ENCODE data around the gene PCDHGB6.
"Not testable (repeated sequence)": the region's sequence is repeated elsewhere in the genome, so short reads cannot be mapped to it uniquely, and the experiment has no call there.

PCDHGB6 gene

GRCh38 chr5:141411575-141411974 lies 3.8 kb downstream of the PCDHGB6 start:
- Histone ChIP-seq H3K9me3 (replicated peaks in 1 of 2; ENCODE audit: control insufficient read depth in 2 of 2, insufficient read depth in 1 of 2, low read depth in 1 of 2, low read length in 2 of 2) (peaks cover 49 to 93% of the 10 kb centered on the region in 2 donors), H3K27ac (replicated peaks; ENCODE audit: low read length) (no peak overlapping the region), H3K4me3 (ENCODE audit: low read length in 2 of 2) (no peak overlapping the region), H3K4me2 (ENCODE audit: insufficient read depth, low read length, poor library complexity, severe bottlenecking) (no peak overlapping the region), H4K8ac (ENCODE audit: low read depth, low read length) (no peak overlapping the region), H3K4me1 (ENCODE audit: control insufficient read depth in 2 of 2, insufficient read depth in 1 of 2, low read depth in 1 of 2, low read length in 2 of 2) (no peaks in the 10 kb centered on the region), H2AK5ac (ENCODE audit: low read depth, low read length) (no peak overlapping the region), H3K14ac (ENCODE audit: low read length) (no peak overlapping the region), H2BK12ac (ENCODE audit: low read length) (no peak overlapping the region), H2AFZ (ENCODE audit: low read length) (no peak overlapping the region), H2BK15ac (ENCODE audit: low read length) (no peak overlapping the region), H3K9ac (ENCODE audit: low read depth, low read length, poor library complexity) (no peak overlapping the region), H2BK5ac (ENCODE audit: low read length) (no peak overlapping the region), H3K79me1 (ENCODE audit: low read depth, low read length) (no peaks in the 10 kb centered on the region), H3K23ac (ENCODE audit: low read depth, low read length, poor library complexity) (no peak overlapping the region), H3K27me3 (ENCODE audit: control insufficient read depth in 3 of 3, insufficient read depth in 3 of 3, low read depth in 1 of 3, low read length in 3 of 3) (no peaks in the 10 kb centered on the region), H3K18ac (ENCODE audit: low read length) (no peak overlapping the region), H2BK120ac (ENCODE audit: low read depth, low read length) (no peak overlapping the region), H4K91ac (ENCODE audit: low read depth, low read length, poor library complexity) (no peak overlapping the region), H3K36me3 (replicated peaks in 1 of 2; ENCODE audit: control insufficient read depth in 2 of 2, insufficient read depth in 2 of 2, low read length in 2 of 2) (peaks cover 18 to 44% of the 10 kb centered on the region in 2 donors), H3K4ac (ENCODE audit: low read length) (no peak overlapping the region)
- no CpG with 5 or more reads among the region's 3 CpGs for whole genome bisulfite sequencing, 2 donors (ENCODE audit: extremely low coverage in 2 of 2, insufficient read length in 2 of 2, insufficient replicate concordance in 1 of 2)
- DNase-seq (ENCODE audit: low spot score), result no peak

- H3K27me3 ChIP-seq (ENCODE audit: control insufficient read depth in 3 of 3, insufficient read depth in 3 of 3, low read depth in 1 of 3, low read length in 3 of 3), result no peaks in the 10 kb centered on the region
- no peak within 1 kb of the TSS for H4K91ac ChIP-seq (ENCODE audit: low read depth, low read length, poor library complexity)
- no peak within 1 kb of the TSS for H4K8ac ChIP-seq (ENCODE audit: low read depth, low read length)
- no peak within 1 kb of the TSS for H2BK120ac ChIP-seq (ENCODE audit: low read depth, low read length)
- H2AK5ac ChIP-seq (ENCODE audit: low read depth, low read length), result no peak within 1 kb of the TSS
- no peaks in the 10 kb centered on the region for H3K4me1 ChIP-seq (ENCODE audit: control insufficient read depth in 2 of 2, insufficient read depth in 1 of 2, low read depth in 1 of 2, low read length in 2 of 2)
- no peak within 1 kb of the TSS for H3K4ac ChIP-seq (ENCODE audit: low read length)
- WGBS, 2 donors (ENCODE audit: extremely low coverage in 2 of 2, insufficient read length in 2 of 2, insufficient replicate concordance in 1 of 2), result no CpG with 5 or more reads among the region's 31 CpGs
- no peak within 1 kb of the TSS for H2BK12ac ChIP-seq (ENCODE audit: low read length)
- H2BK5ac ChIP-seq (ENCODE audit: low read length), result no peak within 1 kb of the TSS
- H3K18ac ChIP-seq (ENCODE audit: low read length), result no peak within 1 kb of the TSS
- H3K4me3 ChIP-seq (ENCODE audit: low read length in 2 of 2), result peak within 1 kb of the TSS; percentile 49 to 70
- peak within 1 kb of the TSS; percentile 75 for H2AFZ ChIP-seq (ENCODE audit: low read length)
- H2BK15ac ChIP-seq (ENCODE audit: low read length), result no peak within 1 kb of the TSS
- no peak within 1 kb of the TSS for H3K4me2 ChIP-seq (ENCODE audit: insufficient read depth, low read length, poor library complexity, severe bottlenecking)
- H3K23ac ChIP-seq (ENCODE audit: low read depth, low read length, poor library complexity), result no peak within 1 kb of the TSS
- H3K27ac ChIP-seq (replicated peaks; ENCODE audit: low read length), result no peak within 1 kb of the TSS
- no peaks in the 10 kb centered on the region for H3K79me1 ChIP-seq (ENCODE audit: low read depth, low read length)
- peaks cover 18 to 51% of the 10 kb centered on the region in 2 donors for H3K36me3 ChIP-seq (replicated peaks in 1 of 2; ENCODE audit: control insufficient read depth in 2 of 2, insufficient read depth in 2 of 2, low read length in 2 of 2)
- peaks cover 49 to 96% of the 10 kb centered on the region in 2 donors for H3K9me3 ChIP-seq (replicated peaks in 1 of 2; ENCODE audit: control insufficient read depth in 2 of 2, insufficient read depth in 1 of 2, low read depth in 1 of 2, low read length in 2 of 2)
- DNase-seq (ENCODE audit: low spot score), result peak; percentile 18
- no peak within 1 kb of the TSS for H3K9ac ChIP-seq (ENCODE audit: low read depth, low read length, poor library complexity)
- no peak within 1 kb of the TSS for H3K14ac ChIP-seq (ENCODE audit: low read length)
Observed at GRCh38 chr5:141412854-141413539, 5.2 kb downstream of the PCDHGB6 start, which contains the start of gene PCDHGA10. PCDHGA10 (plus strand) TSS chr5:141412987; CDS start chr5:141413176, 189 bp downstream.

- Histone ChIP-seq H2BK5ac (ENCODE audit: low read length) (no peak overlapping the region), H3K4me2 (ENCODE audit: insufficient read depth, low read length, poor library complexity, severe bottlenecking) (no peak overlapping the region), H2BK12ac (ENCODE audit: low read length) (no peak overlapping the region), H3K9ac (ENCODE audit: low read depth, low read length, poor library complexity) (no peak overlapping the region), H2BK15ac (ENCODE audit: low read length) (no peak overlapping the region), H3K4ac (ENCODE audit: low read length) (no peak overlapping the region), H2AK5ac (ENCODE audit: low read depth, low read length) (no peak overlapping the region), H3K79me1 (ENCODE audit: low read depth, low read length) (no peaks in the 10 kb centered on the region), H3K36me3 (replicated peaks in 1 of 2; ENCODE audit: control insufficient read depth in 2 of 2, insufficient read depth in 2 of 2, low read length in 2 of 2) (peaks cover 21 to 53% of the 10 kb centered on the region in 2 donors), H2BK120ac (ENCODE audit: low read depth, low read length) (no peak overlapping the region), H3K27ac (replicated peaks; ENCODE audit: low read length) (no peak overlapping the region), H3K4me3 (ENCODE audit: low read length in 2 of 2) (peak overlapping the region; percentile 49 to 70), H3K4me1 (ENCODE audit: control insufficient read depth in 2 of 2, insufficient read depth in 1 of 2, low read depth in 1 of 2, low read length in 2 of 2) (no peaks in the 10 kb centered on the region), H2AFZ (ENCODE audit: low read length) (peak overlapping the region; percentile 75), H3K23ac (ENCODE audit: low read depth, low read length, poor library complexity) (no peak overlapping the region), H3K14ac (ENCODE audit: low read length) (no peak overlapping the region), H3K9me3 (replicated peaks in 1 of 2; ENCODE audit: control insufficient read depth in 2 of 2, insufficient read depth in 1 of 2, low read depth in 1 of 2, low read length in 2 of 2) (peaks cover 54 to 96% of the 10 kb centered on the region in 2 donors), H3K27me3 (ENCODE audit: control insufficient read depth in 3 of 3, insufficient read depth in 3 of 3, low read depth in 1 of 3, low read length in 3 of 3) (no peaks in the 10 kb centered on the region), H4K91ac (ENCODE audit: low read depth, low read length, poor library complexity) (no peak overlapping the region), H4K8ac (ENCODE audit: low read depth, low read length) (no peak overlapping the region), H3K18ac (ENCODE audit: low read length) (no peak overlapping the region)
- no CpG with 5 or more reads among the region's 25 CpGs for WGBS, 2 donors (ENCODE audit: extremely low coverage in 2 of 2, insufficient read length in 2 of 2, insufficient replicate concordance in 1 of 2)
- DNase-seq (ENCODE audit: low spot score), result no peak
Observed at GRCh38 chr5:141413540-141414069, 5.8 kb downstream of the PCDHGB6 start.

- H3K36me3 ChIP-seq (replicated peaks in 1 of 2; ENCODE audit: control insufficient read depth in 2 of 2, insufficient read depth in 2 of 2, low read length in 2 of 2), result peaks cover 32 to 64% of the 10 kb centered on the region in 2 donors
- H3K9ac ChIP-seq (ENCODE audit: low read depth, low read length, poor library complexity); H3K27me3 ChIP-seq (ENCODE audit: control insufficient read depth in 3 of 3, insufficient read depth in 3 of 3, low read depth in 1 of 3, low read length in 3 of 3); H3K4me3 ChIP-seq (ENCODE audit: low read length in 2 of 2); H3K27ac ChIP-seq (replicated peaks; ENCODE audit: low read length); H4K91ac ChIP-seq (ENCODE audit: low read depth, low read length, poor library complexity); H2AFZ ChIP-seq (ENCODE audit: low read length); H2BK12ac ChIP-seq (ENCODE audit: low read length); H3K14ac ChIP-seq (ENCODE audit: low read length); H3K4ac ChIP-seq (ENCODE audit: low read length); H3K23ac ChIP-seq (ENCODE audit: low read depth, low read length, poor library complexity); H2BK15ac ChIP-seq (ENCODE audit: low read length); H2BK5ac ChIP-seq (ENCODE audit: low read length); H2BK120ac ChIP-seq (ENCODE audit: low read depth, low read length); H3K79me1 ChIP-seq (ENCODE audit: low read depth, low read length); H2AK5ac ChIP-seq (ENCODE audit: low read depth, low read length); H3K4me1 ChIP-seq (ENCODE audit: control insufficient read depth in 2 of 2, insufficient read depth in 1 of 2, low read depth in 1 of 2, low read length in 2 of 2); H3K4me2 ChIP-seq (ENCODE audit: insufficient read depth, low read length, poor library complexity, severe bottlenecking); DNase-seq (ENCODE audit: low spot score); H4K8ac ChIP-seq (ENCODE audit: low read depth, low read length); H3K18ac ChIP-seq (ENCODE audit: low read length): not testable (repeated sequence)
- H3K9me3 ChIP-seq (replicated peaks in 1 of 2; ENCODE audit: control insufficient read depth in 2 of 2, insufficient read depth in 1 of 2, low read depth in 1 of 2, low read length in 2 of 2), result peaks cover 54 to 96% of the 10 kb centered on the region in 2 donors
- WGBS, 2 donors (ENCODE audit: extremely low coverage in 2 of 2, insufficient read length in 2 of 2, insufficient replicate concordance in 1 of 2), result no CpG with 5 or more reads among the region's 46 CpGs
Observed at GRCh38 chr5:141414548-141415274, 6.9 kb downstream of the PCDHGB6 start.
